DMS 273 (cell line): ENCODE data around the gene DPH1.
"Not testable (repeated sequence)": the region's sequence is repeated elsewhere in the genome, so short reads cannot be mapped to it uniquely, and the experiment has no call there.

Source experiments
- DNase-seq: peaks from one replicate; lab custom pipeline; 2025; ENCODE audit not compliant: unreplicated experiment; lab: John Stamatoyannopoulos, UW

Gene DPH1

GRCh38 chr17:2029911-2030778, at the start of gene DPH1:
Gene DPH1, plus strand, starts transcription at chr17:2030153. Its CDS starts 17 bp downstream, at chr17:2030170.
- peak; percentile 93 for DNase-seq

GRCh38 chr17:1980665-1981250, 49.2 kb upstream of the DPH1 start:
- DNase-seq, result no peak

- DNase-seq, result not testable (repeated sequence)
Observed at GRCh38 chr17:1982793-1983366, 47.1 kb upstream of the DPH1 start.

GRCh38 chr17:1985093-1985492, 44.9 kb upstream of the DPH1 start:
- DNase-seq, result no peak

GRCh38 chr17:1985686-1986085, 44.3 kb upstream of the DPH1 start:
- no peak for DNase-seq

- no peak for DNase-seq
Observed at GRCh38 chr17:1986783-1987451, 43.0 kb upstream of the DPH1 start.

GRCh38 chr17:1989135-1989534, 40.8 kb upstream of the DPH1 start:
- DNase-seq, result no peak

- DNase-seq, result no peak
Observed at GRCh38 chr17:1992541-1992940, 37.4 kb upstream of the DPH1 start.

GRCh38 chr17:1994707-1995106, 35.2 kb upstream of the DPH1 start:
- DNase-seq, result no peak

GRCh38 chr17:1995321-1995892, 34.5 kb upstream of the DPH1 start:
- no peak for DNase-seq

- DNase-seq, result no peak
Observed at GRCh38 chr17:1995907-1996799, 33.8 kb upstream of the DPH1 start.

- DNase-seq, result no peak
Observed at GRCh38 chr17:1996800-1997288, 33.1 kb upstream of the DPH1 start.

GRCh38 chr17:1997289-1997926, 32.5 kb upstream of the DPH1 start:
- DNase-seq, result no peak

GRCh38 chr17:1997927-1998742, 31.8 kb upstream of the DPH1 start:
- no peak for DNase-seq

GRCh38 chr17:1999557-2000251, 30.2 kb upstream of the DPH1 start:
- DNase-seq, result peak; percentile 66

- peak; percentile 43 for DNase-seq
Observed at GRCh38 chr17:2002767-2003329, 27.1 kb upstream of the DPH1 start.

GRCh38 chr17:2003525-2003924, 26.4 kb upstream of the DPH1 start:
- no peak for DNase-seq

- DNase-seq, result no peak
Observed at GRCh38 chr17:2004435-2004952, 25.5 kb upstream of the DPH1 start.
